Prostate gland (tissue), 2 donors: ENCODE measurements around the gene RGS4.

ENCODE experiments used
- POLR2A ChIP-seq: fragments of 450-650 bp; IDR thresholded peaks from one replicate; pipeline ENCODE4 v1.6.1; 2016; ENCODE audit warnings: antibody characterized with exemption, mild to moderate bottlenecking
- TF ChIP-seq, protein P1 (sequence below), 4 experiments: fragments of 200-600 bp in 2 of 4; fragments of 450-650 bp in 2 of 4; sonication (generic) in 2 of 4; IDR thresholded peaks; 1 replicate in 3 of 4; 2 replicates in 1 of 4; pipeline ENCODE4 v1.5.1; 2016 to 2019; ENCODE audit warnings: antibody characterized with exemption in 4 of 4, mild to moderate bottlenecking in 2 of 4, moderate library complexity in 2 of 4

DNA sequence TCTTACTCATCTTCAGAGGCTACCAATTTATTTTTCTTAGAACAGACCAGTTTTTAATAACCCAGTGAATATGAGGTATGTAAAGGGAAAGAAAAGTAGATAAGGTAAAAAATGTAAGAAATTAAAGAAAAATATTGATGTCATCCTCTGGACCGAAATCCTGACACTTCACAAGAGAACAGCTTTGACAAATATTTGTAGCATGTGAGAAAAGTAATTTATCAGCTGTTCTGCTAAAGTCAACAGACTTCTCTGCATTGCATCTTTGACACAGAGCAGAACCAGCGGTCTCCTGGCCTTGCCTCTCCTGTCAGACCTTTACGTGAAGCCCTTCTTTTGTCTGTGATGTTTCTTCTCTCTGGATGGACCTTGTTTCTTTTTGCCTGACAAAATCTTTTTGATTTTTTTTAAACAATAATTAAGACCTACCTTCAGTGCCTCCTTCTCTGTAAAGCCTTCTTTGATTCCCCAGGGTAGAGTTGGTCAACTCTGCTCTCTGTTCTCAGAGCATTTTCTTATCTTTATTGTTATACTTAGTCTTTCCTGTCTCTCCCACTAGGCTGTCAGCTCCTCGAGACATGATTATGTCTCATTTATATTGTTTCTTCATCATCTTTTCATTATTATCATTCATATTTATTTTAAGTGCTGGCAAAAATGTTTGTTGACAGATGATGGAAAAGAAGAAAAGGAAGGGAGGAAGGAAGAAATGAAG is 35.4 kb downstream of the RGS4 start:
- TF ChIP-seq, protein P1, sequence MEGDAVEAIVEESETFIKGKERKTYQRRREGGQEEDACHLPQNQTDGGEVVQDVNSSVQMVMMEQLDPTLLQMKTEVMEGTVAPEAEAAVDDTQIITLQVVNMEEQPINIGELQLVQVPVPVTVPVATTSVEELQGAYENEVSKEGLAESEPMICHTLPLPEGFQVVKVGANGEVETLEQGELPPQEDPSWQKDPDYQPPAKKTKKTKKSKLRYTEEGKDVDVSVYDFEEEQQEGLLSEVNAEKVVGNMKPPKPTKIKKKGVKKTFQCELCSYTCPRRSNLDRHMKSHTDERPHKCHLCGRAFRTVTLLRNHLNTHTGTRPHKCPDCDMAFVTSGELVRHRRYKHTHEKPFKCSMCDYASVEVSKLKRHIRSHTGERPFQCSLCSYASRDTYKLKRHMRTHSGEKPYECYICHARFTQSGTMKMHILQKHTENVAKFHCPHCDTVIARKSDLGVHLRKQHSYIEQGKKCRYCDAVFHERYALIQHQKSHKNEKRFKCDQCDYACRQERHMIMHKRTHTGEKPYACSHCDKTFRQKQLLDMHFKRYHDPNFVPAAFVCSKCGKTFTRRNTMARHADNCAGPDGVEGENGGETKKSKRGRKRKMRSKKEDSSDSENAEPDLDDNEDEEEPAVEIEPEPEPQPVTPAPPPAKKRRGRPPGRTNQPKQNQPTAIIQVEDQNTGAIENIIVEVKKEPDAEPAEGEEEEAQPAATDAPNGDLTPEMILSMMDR (IDR thresholded peaks at IDR 0.05): no peak
- no peak for TF ChIP-seq POLR2A
